HEK293 (cell line): ENCODE results near the gene GREB1L.

Experiments
- CTCF ChIP-seq: fragments of 450-650 bp; formaldehyde crosslinking; IDR thresholded peaks from 2 replicates; pipeline ENCODE4 v1.5.1; 2016; ENCODE audit warnings: missing biosample characterization, missing genetic modification characterization
- KLF8 ChIP-seq: fragments of 450-650 bp; formaldehyde crosslinking; IDR thresholded peaks from 2 replicates; pipeline ENCODE4 v1.5.1; 2016; ENCODE audit warnings: missing biosample characterization, missing genetic modification characterization
- OSR2 ChIP-seq: fragments of 450-650 bp; formaldehyde crosslinking; IDR thresholded peaks from 2 replicates; pipeline ENCODE4 v1.5.1; 2016; ENCODE audit warnings: missing biosample characterization, missing genetic modification characterization
- OVOL3 ChIP-seq: fragments of 450-650 bp; formaldehyde crosslinking; IDR thresholded peaks from 2 replicates; pipeline ENCODE4 v1.5.1; 2016; ENCODE audit warnings: missing biosample characterization, missing genetic modification characterization
- REST ChIP-seq: fragments of 450-650 bp; formaldehyde crosslinking; IDR thresholded peaks from 2 replicates; pipeline ENCODE4 v1.5.1; 2016; ENCODE audit warnings: missing biosample characterization, missing genetic modification characterization
- SCRT2 ChIP-seq: fragments of 450-650 bp; formaldehyde crosslinking; IDR thresholded peaks from 2 replicates; pipeline ENCODE4 v1.5.1; 2016; ENCODE audit warnings: missing biosample characterization, missing genetic modification characterization
- SP2 ChIP-seq: fragments of 450-650 bp; formaldehyde crosslinking; IDR thresholded peaks from 2 replicates; pipeline ENCODE4 v1.5.1; 2016; ENCODE audit warnings: missing biosample characterization, missing genetic modification characterization
- ZBTB10 ChIP-seq: fragments of 450-650 bp; formaldehyde crosslinking; IDR thresholded peaks from 2 replicates; pipeline ENCODE4 v1.5.1; 2016; ENCODE audit warnings: missing biosample characterization, missing genetic modification characterization
- ZNF473 ChIP-seq: fragments of 450-650 bp; formaldehyde crosslinking; IDR thresholded peaks from 2 replicates; pipeline ENCODE4 v1.5.1; 2017; ENCODE audit warnings: missing biosample characterization, missing genetic modification characterization
- ZNF701 ChIP-seq: fragments of 450-650 bp; formaldehyde crosslinking; IDR thresholded peaks from 2 replicates; pipeline ENCODE4 v1.5.1; 2016; ENCODE audit warnings: missing biosample characterization, missing genetic modification characterization
- ZNF785 ChIP-seq: fragments of 450-650 bp; formaldehyde crosslinking; IDR thresholded peaks from 2 replicates; pipeline ENCODE4 v1.5.1; 2016; ENCODE audit warnings: missing biosample characterization, missing genetic modification characterization

GRCh38 chr18:21210784-21211183 is 31.2 kb upstream of the GREB1L start:
- no peak for TF ChIP-seq CTCF (tag by site-specific recombination)
- TF ChIP-seq ZNF785 (tag by site-specific recombination) = no peak
- no peak for TF ChIP-seq KLF8
- no peak for TF ChIP-seq OVOL3
- no peak for TF ChIP-seq ZNF701 (tag by site-specific recombination)
- TF ChIP-seq SP2 (tag by site-specific recombination) = no peak
- TF ChIP-seq ZBTB10 (tag by site-specific recombination) = no peak
- no peak for TF ChIP-seq OSR2
- TF ChIP-seq REST = no peak
- TF ChIP-seq ZNF473 (tag by site-specific recombination) = no peak
- no peak for TF ChIP-seq SCRT2 (tag by site-specific recombination)
